GM21423 (cell line): ENCODE results near the gene TTC21B.

ENCODE experiments used
- ATAC-seq: cut with Tn5 transposase; IDR thresholded peaks from one replicate; pipeline ENCODE4 v1.9.1; 2021; ENCODE audit warnings: mild to moderate bottlenecking, moderate library complexity; ENCODE audit not compliant: unreplicated experiment

TTC21B gene

DNA sequence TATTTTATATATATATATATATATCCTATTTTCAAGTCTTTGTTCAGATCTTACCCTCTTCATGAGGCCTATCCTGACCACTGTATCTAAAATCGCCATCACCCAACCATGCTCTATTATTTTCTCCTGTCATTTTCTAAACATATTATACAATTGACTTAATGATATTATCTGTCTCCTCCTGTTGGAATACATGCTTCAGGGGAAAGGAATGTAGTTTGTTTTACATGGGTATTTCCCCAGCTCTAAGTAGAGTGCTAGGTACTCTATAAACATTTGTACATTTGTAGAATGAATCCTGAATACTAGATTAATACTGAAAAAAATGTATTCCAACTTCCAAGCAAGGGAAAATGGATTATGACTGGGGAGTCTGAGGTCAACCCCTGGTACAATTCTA is 26.2 kb downstream of the TTC21B start:
- ATAC-seq: no peak

DNA sequence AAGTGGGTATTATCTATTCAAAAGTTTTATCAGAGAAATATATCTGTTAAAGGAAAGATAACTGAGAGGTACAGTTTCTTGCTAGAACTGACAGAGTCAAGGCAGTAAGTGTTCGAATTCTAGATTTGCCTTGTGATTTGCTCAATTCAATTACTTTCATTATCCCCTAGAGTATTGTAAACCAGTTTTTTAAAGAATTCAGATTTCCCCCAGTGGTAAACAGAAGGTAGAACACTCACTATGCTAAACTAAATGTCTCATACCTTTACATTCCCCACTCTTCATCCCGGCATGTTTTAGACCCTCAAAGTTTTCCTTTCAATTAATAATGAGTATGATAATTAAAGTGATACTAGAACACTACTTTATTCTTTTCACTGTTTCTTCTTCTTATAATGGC is 28.6 kb downstream of the TTC21B start:
- no peak for ATAC-seq

DNA sequence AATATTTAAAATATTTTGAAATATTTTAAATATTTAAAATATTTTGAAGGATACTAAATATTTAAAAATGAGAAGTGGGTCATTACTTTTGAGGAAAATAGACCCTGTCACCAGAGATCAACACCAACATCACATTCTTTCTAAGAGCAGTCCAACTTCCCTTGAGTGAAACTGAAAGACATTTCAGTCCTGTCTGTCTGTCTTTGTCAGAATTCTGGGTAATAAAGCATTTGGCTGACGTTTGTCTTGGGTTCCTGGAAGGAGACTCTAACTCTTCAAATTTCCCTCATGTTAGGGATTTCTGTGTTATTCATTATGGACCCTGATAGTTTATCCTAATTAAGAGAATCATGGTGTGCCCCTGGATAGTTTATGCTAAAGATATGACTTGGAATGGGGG is 32.8 kb downstream of the TTC21B start:
- no peak for ATAC-seq

DNA sequence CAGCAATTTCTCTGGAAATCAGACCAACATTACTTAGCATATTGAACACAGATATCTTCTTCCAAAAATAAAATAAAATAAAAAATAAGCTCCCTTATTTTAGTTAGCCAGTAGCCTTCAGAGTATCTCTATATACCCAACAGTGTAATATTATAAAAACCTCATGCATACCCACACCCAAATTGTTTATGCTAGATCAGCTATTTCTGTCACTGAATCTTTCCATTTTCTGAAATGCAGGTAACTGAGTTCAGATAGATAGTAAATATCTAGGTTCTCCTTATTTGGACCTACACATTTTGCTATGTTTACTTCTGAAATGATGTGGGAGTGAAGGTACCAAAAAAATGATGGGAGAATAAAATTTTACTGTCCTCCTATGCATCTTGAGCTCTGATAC is 39.9 kb downstream of the TTC21B start:
- no peak for ATAC-seq

DNA sequence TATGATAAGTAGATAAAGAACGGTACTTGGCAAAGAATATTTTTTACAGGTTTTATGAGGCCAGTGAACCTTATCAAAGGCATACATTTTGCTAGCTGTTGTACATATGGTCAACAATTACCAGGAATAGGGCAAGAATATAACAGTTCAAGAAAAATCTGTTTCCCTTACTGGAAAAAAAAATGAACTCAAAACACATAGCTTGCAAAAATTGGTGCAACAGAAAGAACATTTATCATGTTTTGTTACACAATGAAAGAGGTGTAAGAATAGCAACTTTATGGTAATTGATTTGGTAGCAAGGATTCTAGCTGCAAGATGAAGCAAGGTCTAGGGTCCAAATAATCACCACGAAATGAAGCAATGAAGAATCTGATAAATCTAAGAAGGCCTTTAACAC is 41.6 kb downstream of the TTC21B start:
- ATAC-seq: no peak

DNA sequence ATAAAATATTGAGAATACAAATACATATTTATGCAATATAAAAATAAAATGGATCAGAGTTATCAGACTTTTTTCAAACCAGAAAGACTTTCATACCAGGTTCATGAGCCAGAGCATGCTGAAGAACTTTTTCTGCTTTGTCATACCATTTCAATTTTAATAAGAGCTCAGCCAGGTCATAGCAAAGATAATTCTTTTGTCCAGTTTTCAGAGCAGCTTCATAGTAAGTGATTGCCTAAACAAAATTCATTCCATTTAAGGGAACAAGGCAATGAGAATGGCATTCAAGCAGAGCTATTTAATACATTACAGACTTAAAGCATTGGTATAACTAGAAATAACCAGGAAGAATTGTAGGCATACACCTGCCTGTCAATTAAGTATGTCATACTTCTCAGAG is 42.3 kb downstream of the TTC21B start:
- ATAC-seq: no peak

DNA sequence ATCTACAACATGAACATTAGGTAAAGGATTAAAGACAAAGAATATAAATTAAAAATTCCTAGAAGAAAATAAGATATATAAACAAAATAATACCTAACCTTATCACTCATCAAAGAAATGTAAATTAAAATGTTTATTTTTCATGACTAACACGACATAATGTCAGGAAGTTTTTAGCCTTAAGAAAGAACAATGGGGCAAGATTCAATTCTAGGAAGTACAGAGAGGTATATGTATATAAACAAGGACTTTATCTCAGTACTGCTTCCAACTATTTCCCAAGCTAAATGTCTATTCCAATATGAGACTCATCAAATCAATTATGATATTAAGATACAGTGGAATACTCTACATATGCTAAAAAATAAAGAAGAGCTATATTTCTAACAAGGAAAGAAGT is 44.1 kb downstream of the TTC21B start:
- ATAC-seq: no peak

DNA sequence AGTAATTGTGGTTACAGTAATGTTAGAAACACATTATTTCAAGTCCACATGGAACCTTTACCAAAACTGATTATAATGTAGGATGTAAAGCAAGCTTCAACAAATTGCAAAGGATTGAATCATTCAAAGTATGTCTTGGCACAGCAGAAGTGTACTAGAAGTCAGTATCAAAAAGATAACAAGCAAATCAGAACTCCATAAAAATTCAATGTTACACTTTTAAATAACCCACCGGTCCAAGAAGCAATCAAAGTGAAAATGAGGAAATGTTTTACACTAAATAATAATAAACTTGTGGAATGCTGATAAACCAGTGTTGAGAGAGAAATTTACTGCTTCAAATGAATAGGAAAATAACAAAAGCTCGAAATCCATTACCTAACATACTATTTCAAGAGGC is 47.7 kb downstream of the TTC21B start:
- ATAC-seq: no peak

DNA sequence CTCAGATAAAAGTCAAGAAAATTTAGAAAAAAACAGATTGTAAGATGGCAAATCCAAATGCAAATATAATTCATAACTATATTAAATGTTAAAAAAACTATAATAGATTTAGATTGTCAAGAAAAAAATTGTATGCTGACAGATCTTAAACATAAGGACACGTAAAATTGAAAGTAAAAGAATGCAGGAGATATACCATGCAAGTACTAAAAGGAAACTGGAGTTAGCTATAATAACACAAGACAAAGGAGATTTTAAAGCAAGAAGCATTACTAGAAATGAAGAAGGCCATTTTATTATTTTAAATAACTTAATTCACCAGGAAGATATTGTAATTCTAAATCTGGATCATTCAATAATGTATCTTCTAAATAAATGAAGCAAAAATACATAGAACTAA is 48.3 kb downstream of the TTC21B start:
- no peak for ATAC-seq

DNA sequence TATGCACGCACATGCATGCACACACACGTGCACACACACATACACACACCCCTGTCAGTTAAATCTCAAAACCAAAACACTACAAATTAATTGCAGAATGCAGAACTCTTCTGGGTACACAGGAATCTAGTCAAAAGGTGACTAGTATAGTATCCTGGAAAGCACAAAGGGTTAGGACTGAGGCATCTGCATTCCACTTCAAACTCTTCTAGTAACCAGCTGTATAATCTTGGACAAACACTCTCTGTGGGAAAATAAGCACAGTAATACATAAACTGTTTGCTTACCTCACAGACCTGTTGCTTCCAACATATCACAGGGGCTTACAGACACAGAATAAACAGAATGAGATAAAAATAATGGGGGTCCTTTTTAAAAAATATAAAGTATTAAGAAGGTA is 49.1 kb downstream of the TTC21B start:
- no peak for ATAC-seq

DNA sequence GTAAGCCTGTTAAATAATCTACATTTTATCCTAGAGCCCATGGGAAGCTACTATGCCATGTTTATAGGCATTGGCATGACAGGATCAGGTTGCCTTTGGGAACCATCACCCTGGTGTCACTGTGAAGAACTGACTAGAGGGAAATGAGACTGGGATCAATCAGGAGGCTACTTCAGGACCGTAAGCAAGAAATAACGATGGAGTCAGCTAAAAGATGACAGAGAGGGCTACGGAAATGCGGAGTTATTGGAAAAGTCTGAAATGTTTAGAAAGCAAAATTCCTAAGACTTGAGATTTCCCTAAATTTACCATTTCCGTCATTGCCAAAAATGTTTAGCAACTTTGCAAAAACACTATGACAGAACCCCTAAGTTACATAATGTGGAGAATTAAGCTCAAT is 50.2 kb downstream of the TTC21B start:
- peak; percentile 14 for ATAC-seq

DNA sequence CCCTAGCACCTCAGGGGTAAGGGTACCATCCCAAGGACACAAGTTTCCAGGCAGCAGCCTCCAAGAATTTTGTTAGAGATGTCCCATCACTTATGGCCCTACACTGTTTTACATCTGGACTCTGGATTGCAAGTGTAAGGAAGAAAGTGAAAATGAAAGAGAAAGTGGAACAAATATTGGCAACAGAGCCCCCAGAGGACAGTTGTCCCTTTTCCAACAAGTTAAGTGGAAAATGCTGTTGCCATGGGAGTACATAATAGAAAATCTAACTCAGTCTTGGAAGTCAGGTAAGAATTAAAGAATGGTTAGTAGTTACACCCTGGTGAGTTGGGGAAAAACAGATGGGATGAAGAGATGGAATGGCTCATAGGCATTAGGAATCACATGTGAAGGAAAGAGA is 50.6 kb downstream of the TTC21B start:
- ATAC-seq: peak; percentile 63

DNA sequence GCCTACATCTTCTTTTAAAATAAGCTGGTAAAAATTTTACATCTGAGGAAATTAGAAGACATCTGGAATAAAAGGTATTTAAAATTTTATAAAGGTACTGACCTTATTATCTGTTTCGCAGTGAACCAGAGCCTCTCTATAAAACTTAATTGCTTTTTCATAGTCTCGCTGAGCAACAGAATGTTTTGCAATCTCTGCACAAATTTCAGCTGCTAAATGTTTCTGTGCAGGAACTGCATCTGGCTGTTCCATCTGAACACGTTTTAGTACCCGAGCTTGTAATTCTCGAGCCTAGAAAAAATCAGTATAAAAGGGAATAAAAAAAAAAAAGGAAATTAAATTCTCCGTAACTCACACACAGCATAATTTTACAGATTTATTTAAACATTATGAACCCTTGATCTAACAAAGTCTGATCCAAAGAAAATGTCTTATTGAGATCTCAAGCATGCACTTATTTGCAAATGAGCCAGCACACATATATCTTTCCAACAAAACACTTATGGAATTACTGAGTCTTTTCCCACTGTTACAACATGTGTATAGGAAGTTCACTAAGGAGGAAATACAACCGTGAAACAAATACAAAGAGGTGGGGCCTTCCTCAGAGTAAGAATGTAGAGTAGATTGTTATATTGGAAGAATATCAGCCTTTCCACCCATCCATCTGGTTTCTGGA is 51.8 kb downstream of the TTC21B start:
- no peak for ATAC-seq

DNA sequence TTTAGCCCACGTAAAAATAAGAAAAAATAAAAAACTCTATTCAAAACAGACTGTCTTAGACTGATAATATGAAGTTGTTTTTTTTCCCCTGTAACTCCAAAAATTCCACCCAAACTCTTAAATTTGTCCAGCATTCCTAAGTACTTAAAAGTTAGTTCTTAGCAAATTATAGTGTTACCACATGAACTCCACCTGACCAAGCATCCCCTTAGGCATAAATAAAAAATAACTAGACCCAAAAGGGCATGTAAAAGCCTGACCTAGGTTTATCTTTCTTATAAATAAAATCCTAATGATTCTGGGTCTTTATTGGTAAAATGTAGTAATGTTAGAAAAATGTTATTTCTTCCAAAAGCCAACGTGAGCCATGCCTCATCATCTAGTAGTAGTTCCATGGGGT is 54.3 kb downstream of the TTC21B start:
- ATAC-seq: no peak

DNA sequence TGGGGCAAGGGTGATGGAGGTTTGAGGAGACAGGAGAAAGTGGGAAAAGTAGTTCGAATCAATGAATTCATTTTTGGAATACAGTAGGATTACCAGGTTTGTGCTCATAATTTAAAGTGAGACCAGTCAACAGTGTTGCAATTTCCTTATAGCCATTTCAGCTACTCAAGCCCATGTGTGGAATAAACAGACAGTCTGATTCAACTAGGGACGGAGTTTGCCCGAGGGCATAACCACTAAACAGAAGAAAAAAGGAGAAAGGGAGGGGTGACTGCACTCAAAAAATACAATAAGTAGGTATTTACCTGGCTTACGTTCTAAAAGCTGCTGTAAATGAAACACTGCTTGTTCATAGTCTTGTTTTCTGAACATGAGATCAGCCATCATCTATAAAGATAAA is 55.2 kb downstream of the TTC21B start:
- ATAC-seq: no peak

DNA sequence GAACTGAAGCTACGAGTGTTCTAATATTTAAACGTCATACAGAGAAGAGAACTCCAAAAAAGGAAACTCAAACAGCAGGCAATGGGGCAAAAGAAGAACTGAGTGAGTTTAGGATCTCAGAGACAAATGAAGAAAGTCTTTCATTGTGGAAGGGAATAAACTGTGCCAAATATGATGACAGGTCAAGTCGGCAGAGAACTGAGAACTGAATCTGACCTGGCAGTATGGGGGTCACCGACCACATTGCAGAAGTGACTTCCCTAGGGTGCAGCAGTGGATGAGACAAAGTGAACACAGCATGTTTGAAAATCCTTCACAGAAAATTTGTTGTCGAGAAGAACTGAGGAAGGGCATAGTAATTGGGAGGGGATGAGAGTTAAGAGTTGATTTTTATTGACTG is 55.9 kb downstream of the TTC21B start:
- peak; percentile 49 for ATAC-seq

DNA sequence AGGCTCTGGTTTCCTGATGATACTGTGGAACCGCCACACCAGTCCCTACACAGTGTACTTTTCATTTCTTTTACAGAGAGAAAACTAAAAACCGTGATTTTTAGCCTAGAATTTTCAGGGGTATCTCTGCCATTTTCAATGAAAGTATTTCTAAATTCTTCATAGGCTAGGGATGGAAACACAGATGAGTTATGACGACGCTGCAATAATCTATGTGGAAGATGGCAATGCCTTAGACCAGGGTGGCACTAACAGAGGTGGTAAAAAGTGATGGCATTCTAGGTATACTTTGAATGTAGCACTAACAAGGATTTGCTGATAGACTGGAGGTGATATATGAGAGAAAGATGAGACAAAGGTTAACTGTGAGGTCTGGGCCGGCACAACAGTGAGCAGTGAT is 56.5 kb downstream of the TTC21B start:
- no peak for ATAC-seq

DNA sequence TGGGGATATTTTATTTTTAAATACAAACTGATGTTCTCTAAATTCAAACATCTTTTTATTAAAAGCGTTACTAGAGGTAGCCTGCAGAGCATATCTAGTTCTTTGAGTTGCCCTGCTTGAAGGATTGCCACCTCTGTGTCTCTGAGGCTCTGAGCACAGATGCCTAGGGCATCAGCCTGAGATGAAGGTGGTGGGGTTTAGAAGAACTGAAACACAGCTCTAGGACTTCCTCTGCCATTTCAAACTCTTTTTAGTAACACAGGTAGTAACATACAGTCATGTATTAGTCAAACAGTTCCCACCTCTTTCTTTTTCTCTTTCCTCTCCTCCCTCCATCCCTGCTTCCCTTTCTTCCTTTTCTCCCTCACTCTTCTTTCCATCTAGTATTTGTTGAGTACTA is 57.6 kb downstream of the TTC21B start:
- ATAC-seq: peak; percentile 84

DNA sequence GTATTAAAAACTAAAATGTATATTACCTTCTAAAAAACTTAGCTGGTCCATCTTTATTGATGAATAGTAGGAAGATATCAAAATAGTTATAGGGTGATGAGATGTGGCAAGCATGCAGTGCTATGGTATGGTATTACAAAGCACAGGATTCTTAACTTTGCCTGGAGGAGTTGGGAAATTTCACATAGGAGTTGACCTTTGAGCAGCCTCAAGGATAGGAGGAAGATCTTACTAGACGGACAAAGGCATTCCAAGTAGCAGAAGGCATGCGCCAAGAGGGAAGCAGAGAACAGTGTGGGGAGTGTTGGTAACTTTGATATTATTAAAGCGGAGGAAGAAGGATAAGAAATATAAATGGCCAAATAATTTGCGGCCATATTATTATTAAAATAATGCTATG is 60.0 kb downstream of the TTC21B start:
- no peak for ATAC-seq

DNA sequence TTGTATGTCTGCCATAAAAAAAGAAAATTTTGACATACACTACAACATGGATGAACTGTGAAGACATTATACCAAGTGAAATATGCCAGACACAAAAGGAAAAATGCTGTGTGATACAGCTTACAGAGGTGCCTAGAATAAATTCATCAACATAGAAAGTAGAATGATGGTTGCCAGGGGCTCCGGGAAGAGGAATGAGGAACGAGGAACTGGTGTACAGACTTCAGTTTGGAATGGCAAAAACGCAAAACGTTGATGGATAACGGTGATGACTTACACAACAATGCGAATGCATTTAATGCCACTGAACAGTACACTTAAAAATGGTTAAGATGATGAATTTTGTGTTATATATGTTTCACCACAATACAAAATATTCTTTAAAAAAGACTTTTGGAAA is 61.0 kb downstream of the TTC21B start:
- ATAC-seq: no peak

DNA sequence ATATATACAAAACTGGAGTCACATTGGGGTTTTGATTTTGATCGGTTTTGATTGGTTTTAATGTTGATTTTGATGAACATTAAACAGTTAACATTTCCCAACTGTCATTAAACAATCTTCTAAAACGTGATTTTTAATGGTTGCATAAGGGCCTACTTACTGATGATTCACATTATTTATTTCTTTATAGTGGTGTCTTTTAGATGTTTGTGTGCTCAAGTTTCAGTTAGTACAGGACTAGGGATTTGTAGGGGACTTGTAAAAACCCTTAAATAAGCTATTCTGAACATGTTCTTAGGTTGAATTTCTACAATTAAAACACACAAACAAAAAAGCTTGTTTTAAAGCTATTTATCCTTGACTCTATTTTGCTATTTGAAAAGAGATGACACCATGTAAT is 61.6 kb downstream of the TTC21B start:
- no peak for ATAC-seq

DNA sequence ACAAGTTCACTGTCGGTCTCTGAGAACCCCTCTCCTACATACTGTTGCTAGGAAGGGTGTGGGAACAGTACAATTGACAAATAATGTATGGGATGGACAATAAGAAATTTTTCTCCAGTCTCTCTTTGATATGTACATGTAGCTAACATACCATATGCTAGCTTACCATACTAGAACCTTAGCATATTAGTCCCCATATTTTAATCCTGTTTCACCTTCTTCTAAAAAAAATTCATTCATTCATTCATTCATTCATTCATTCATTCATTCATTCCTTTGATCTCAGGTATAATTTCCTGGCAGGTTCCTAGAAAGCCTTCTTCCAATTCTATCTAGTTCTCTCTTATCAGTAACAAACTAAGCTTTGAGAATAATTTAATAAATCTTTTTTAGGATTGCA is 62.2 kb downstream of the TTC21B start:
- no peak for ATAC-seq

DNA sequence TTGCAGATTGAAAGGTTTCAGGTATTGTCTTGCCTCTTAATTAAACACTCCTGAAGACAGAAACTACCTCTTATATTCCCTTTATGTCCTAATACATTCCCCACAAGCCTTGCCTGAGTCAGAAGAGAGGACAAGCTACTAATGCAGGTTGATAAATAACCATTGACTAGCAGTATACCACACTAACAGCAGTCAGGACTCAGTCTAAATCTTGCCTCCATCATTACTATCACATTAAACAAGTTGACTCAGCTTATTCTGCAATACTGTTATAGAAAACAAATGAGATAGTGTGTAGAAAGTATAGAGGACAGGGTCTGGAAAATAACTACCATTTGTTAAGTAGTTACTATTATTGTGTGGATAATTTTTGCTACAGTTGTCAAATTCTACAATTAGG is 63.8 kb downstream of the TTC21B start:
- no peak for ATAC-seq

DNA sequence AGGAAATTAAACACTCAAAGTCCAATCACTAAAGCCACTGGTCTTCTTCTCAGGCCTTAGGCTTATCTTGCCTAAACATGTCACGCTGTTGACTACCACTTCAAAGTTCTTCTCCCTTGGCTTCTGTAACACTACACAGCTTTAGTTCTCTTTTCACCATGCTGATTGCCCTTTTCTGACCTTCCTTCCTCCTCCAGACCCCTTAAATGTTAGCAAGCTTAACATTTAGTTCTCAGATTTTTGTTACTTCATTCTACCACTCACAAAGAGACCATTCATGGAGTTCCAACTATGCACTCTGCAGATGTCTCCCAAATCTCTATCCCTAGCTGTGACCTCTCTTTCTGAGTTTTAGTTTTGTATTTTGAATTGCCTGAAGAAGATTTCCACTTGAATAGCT is 64.4 kb downstream of the TTC21B start:
- ATAC-seq: no peak
